Stomach (tissue), 9 donors: ENCODE results near the gene OR8B12. TPM values are rescaled to one million over a fixed set of nuclear protein-coding genes. Genes with fewer than 3 reads are reported as not detected.

Source experiments
- DNase-seq, 2 donors: peaks; one replicate each; pipeline versions ENCODE4 v3.0.0 to v3.0.0-alpha.2; 2013 to 2019
- H3K27ac ChIP-seq, 5 donors: fragments of 200-600 bp in 4 of 5; sonication (generic) in 4 of 5; one replicate each; pipeline ENCODE4 v1.5.1; 2013 to 2019; ENCODE audit warnings: mild to moderate bottlenecking in 1 of 5, moderate library complexity in 1 of 5
- H3K27me3 ChIP-seq, 3 donors: fragments of 200-600 bp; sonication (generic); one replicate each; pipeline ENCODE4 v1.5.1; 2017 to 2019; ENCODE audit warnings: mixed run types in 1 of 3
- H3K36me3 ChIP-seq, 4 donors: fragments of 200-600 bp; sonication (generic); 1 replicate in 3 of 4; 2 replicates in 1 of 4; pipeline ENCODE4 v1.5.1; 2016 to 2019
- H3K4me1 ChIP-seq, 4 donors: fragments of 200-600 bp; sonication (generic); one replicate each; pipeline ENCODE4 v1.5.1; 2016 to 2019
- H3K4me3 ChIP-seq, 4 donors: fragments of 200-600 bp; sonication (generic) in 3 of 4; one replicate each; pipeline ENCODE4 v1.5.1; 2016 to 2019; ENCODE audit warnings: mild to moderate bottlenecking in 1 of 4
- H3K9me3 ChIP-seq, 4 donors: fragments of 200-600 bp; sonication (generic); one replicate each; pipeline ENCODE4 v1.5.1; 2016 to 2019
- EP300 ChIP-seq: sonication (generic); formaldehyde crosslinking; IDR thresholded peaks from one replicate; pipeline ENCODE4 v1.6.1; 2017; ENCODE audit warnings: antibody characterized with exemption
- POLR2A ChIP-seq, 4 donors: fragments of 450-650 bp; IDR thresholded peaks; one replicate each; pipeline ENCODE4 v1.6.1; 2016; ENCODE audit warnings: antibody characterized with exemption in 4 of 4, control low read depth in 2 of 4, mild to moderate bottlenecking in 1 of 4, moderate library complexity in 1 of 4
- POLR2AphosphoS5 ChIP-seq, 3 donors: sonication (generic); formaldehyde crosslinking; IDR thresholded peaks; one replicate each; pipeline ENCODE4 v1.6.1; 2016; ENCODE audit warnings: antibody characterized with exemption in 3 of 3
- WGBS, 5 donors: extraction: QIAGEN DNeasy Blood & Tissue Kit in 3 of 5; methylation state at CpG; one replicate each; pipeline versions ENCODE4 v1.1.5 to v1.1.7; 2013 to 2018; 5-methylcytosine and 5-hydroxymethylcytosine counted together
- intact Hi-C: fragments of 100-400 bp; cut with DNase I; formaldehyde crosslinking; loops from one replicate; pipeline ENCODE4 v1.15.1; 2023; ENCODE audit warnings: low total_unique reads
- polyA plus RNA-seq, 3 donors: library from polyadenylated mRNA; stranded (reverse); fragments of 200-250 nt; gene quantifications; one replicate each; pipeline ENCODE4 v1.2.3, GENCODE V29; 2013
- total RNA-seq, 5 donors: library from RNA; depleted of rRNA; stranded (reverse); fragments of >200 nt; gene quantifications; one replicate each; pipeline versions ENCODE4 v1.1.0 to v1.2.3, GENCODE V29; 2014 to 2016
- TF ChIP-seq, protein P1 (sequence below), 7 experiments: fragments of 450-650 bp in 4 of 7; fragments of 200-600 bp in 3 of 7; sonication (generic) in 3 of 7; IDR thresholded peaks; one replicate each; pipeline ENCODE4 v1.5.1; 2016 to 2019; ENCODE audit warnings: antibody characterized with exemption in 7 of 7, control low read depth in 2 of 7, mild to moderate bottlenecking in 1 of 7
- donor health status: healthy with polysubstance abuse.
- donor health status: Bipolar disorder and iron deficiency.
- donor health status: healthy.

The OR8B12 gene
- total and polyA plus RNA-seq, 8 donors, result not detected

DNA sequence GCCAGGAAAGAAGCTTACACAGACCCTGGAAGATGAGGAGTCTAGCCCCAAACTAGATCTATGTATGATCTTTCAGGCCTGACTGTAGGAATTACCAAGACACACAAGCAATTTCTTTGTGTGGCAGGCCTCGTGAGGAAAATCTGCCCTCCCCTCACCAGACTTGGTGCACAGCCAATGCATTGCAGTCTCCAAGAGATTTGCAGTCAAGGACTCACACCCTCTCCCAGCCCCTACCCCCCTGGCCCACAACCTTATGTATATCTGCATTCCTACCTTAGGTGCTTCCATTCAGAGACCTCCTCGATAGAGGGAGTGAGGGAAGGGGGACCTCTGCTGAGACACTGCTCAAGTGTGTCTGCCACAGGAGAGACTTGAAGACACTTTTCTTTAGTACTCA lies 9.8 kb downstream of the OR8B12 start:
- Histone ChIP-seq H3K4me1 (no peaks in the 10 kb centered on the region), H3K36me3 (no peaks in the 10 kb centered on the region), H3K27me3 (no peaks in the 10 kb centered on the region), H3K9me3 (peaks cover 0 to 4% (median under 1%) of the 10 kb centered on the region in 4 donors), H3K27ac (no peak overlapping the region), H3K4me3 (no peak overlapping the region)
- intact Hi-C loops, result no loop called here
- peak in 1 of 2 donors; percentile 14 for DNase-seq
- 39 to 66% (median 49%) methylated on average over 2 of the region's 2 CpGs for WGBS, 5 donors
- TF ChIP-seq, protein P1, sequence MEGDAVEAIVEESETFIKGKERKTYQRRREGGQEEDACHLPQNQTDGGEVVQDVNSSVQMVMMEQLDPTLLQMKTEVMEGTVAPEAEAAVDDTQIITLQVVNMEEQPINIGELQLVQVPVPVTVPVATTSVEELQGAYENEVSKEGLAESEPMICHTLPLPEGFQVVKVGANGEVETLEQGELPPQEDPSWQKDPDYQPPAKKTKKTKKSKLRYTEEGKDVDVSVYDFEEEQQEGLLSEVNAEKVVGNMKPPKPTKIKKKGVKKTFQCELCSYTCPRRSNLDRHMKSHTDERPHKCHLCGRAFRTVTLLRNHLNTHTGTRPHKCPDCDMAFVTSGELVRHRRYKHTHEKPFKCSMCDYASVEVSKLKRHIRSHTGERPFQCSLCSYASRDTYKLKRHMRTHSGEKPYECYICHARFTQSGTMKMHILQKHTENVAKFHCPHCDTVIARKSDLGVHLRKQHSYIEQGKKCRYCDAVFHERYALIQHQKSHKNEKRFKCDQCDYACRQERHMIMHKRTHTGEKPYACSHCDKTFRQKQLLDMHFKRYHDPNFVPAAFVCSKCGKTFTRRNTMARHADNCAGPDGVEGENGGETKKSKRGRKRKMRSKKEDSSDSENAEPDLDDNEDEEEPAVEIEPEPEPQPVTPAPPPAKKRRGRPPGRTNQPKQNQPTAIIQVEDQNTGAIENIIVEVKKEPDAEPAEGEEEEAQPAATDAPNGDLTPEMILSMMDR (IDR thresholded peaks at IDR 0.05), result no peak
- TF ChIP-seq POLR2AphosphoS5 (IDR thresholded peaks at IDR 0.05) (no peak), POLR2A (IDR thresholded peaks at IDR 0.05) (no peak), EP300 (no peak)

DNA sequence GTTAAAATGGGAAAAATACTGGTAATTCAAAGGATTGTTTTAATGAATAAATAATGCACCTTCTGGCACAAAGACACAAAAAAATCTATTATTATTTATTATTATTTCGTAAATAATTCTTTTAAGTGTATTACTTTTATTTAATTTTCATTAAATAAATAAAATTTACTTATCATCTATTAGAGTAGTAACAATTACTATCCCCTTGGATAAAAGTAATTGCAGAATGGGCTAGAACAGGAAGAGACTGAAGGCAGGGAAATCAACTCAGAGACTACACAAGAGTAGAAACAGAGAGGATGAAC lies 23.0 kb downstream of the OR8B12 start:
- TF ChIP-seq POLR2A (IDR thresholded peaks at IDR 0.05) (no peak), POLR2AphosphoS5 (IDR thresholded peaks at IDR 0.05) (no peak), EP300 (no peak)
- TF ChIP-seq, protein P1 (IDR thresholded peaks at IDR 0.05), result no peak
- DNase-seq, result no peak
- H3K9me3 ChIP-seq, result no peaks in the 10 kb centered on the region
- H3K4me1 ChIP-seq, result no peaks in the 10 kb centered on the region
- no peaks in the 10 kb centered on the region for H3K27me3 ChIP-seq
- 43 to 57% (median 46%) methylated on average over 1 of the region's 1 CpG for WGBS, 5 donors
- no peak overlapping the region for H3K4me3 ChIP-seq
- H3K36me3 ChIP-seq, result no peaks in the 10 kb centered on the region
- no peak overlapping the region for H3K27ac ChIP-seq
- intact Hi-C loops, result no loop called here

DNA sequence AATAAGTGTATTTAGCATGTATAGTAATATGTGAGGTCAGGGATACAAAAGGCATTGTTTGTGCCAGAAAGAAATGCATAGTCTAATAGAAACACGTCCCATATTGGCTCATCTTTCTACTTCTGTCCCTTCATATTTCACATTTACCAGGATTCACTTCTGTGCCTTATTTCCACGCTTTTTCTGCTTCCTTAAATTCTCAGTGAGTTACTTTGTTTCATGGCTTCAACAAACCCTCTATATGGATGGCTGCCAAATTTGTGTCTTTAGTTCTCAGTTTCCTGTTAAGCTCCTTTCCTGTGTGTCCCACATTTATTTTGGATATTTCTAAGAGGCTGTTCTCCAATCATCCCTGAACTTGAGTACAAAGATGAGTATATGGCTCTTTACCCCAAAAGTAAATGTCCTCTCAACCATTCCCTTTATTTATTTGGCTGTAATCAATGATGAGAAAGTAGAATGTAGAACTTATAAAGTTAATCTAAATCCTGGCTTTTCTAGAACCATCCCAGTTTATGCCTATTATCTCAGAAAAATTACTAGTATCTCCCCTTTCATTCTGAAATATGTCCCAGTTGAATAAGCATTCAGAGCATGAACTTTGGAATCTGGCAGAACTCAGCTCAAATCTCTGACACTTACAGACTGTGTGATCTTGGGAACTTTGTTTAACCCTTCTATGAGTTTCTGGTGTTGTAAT lies 23.5 kb downstream of the OR8B12 start:
- Histone ChIP-seq H3K4me1 (no peaks in the 10 kb centered on the region), H3K36me3 (no peaks in the 10 kb centered on the region), H3K27me3 (no peaks in the 10 kb centered on the region), H3K4me3 (no peak overlapping the region), H3K9me3 (no peaks in the 10 kb centered on the region), H3K27ac (no peak overlapping the region)
- no peak for TF ChIP-seq POLR2A (IDR thresholded peaks at IDR 0.05)
- TF ChIP-seq, protein P1 (IDR thresholded peaks at IDR 0.05), result no peak
- no peak for TF ChIP-seq EP300
- intact Hi-C loops, result no loop called here
- WGBS, 5 donors, result 27 to 46% (median 44%) methylated on average over 2 of the region's 2 CpGs
- no peak for DNase-seq

GRCh38 chr11:124518989-124519451 lies 24.4 kb downstream of the OR8B12 start:
- H3K27me3 ChIP-seq, result no peaks in the 10 kb centered on the region
- TF ChIP-seq POLR2AphosphoS5 (IDR thresholded peaks at IDR 0.05), result no peak
- no peak for TF ChIP-seq POLR2A (IDR thresholded peaks at IDR 0.05)
- TF ChIP-seq, protein P1 (IDR thresholded peaks at IDR 0.05), result no peak
- no peak for TF ChIP-seq EP300
- no peaks in the 10 kb centered on the region for H3K9me3 ChIP-seq
- intact Hi-C loops, result no loop called here
- H3K4me3 ChIP-seq, result no peak overlapping the region
- H3K27ac ChIP-seq, result no peak overlapping the region
- no peak for DNase-seq
- WGBS, 5 donors, result 79 to 89% (median 84%) methylated on average over 3 of the region's 3 CpGs
- no peaks in the 10 kb centered on the region for H3K36me3 ChIP-seq
- H3K4me1 ChIP-seq, result no peaks in the 10 kb centered on the region
